H9 (cell line): ENCODE results near the gene GALNT2. TPM values are rescaled to one million over a fixed set of nuclear protein-coding genes. Genes with fewer than 3 reads are reported as not detected.
A peak's percentile ranks its signal among the peaks of the same experiment; 100 is the strongest.

ENCODE experiments used
- DNase-seq: peaks from one replicate; pipeline ENCODE4 v3.0.0-alpha.2; 2017
- H2AFZ ChIP-seq: one replicate; pipeline ENCODE4 v1.6.1; 2013; ENCODE audit warnings: mild to moderate bottlenecking, low read length, control low read depth, moderate library complexity
- H2AK5ac ChIP-seq: 2 replicates; pipeline ENCODE4 v1.6.1; 2013; ENCODE audit warnings: low read length, control low read depth, mixed read lengths; ENCODE audit not compliant: insufficient read length
- H2BK120ac ChIP-seq: one replicate; pipeline ENCODE4 v1.6.1; 2013; ENCODE audit warnings: low read depth, mild to moderate bottlenecking, low read length, control low read depth, inconsistent platforms; ENCODE audit not compliant: poor library complexity, severe bottlenecking
- H2BK12ac ChIP-seq: 2 replicates; pipeline ENCODE4 v1.6.1; 2013; ENCODE audit warnings: low read length, control low read depth, mixed read lengths, low read depth; ENCODE audit not compliant: insufficient read length
- H2BK15ac ChIP-seq: 2 replicates; pipeline ENCODE4 v1.6.1; 2013; ENCODE audit warnings: low read depth, low read length, control low read depth
- H2BK20ac ChIP-seq: one replicate; pipeline ENCODE4 v1.6.1; 2013; ENCODE audit warnings: low read depth, mild to moderate bottlenecking, low read length, control low read depth, inconsistent platforms; ENCODE audit not compliant: poor library complexity, severe bottlenecking
- H2BK5ac ChIP-seq: 2 replicates; pipeline ENCODE4 v1.6.1; 2013; ENCODE audit warnings: low read length, control low read depth, mixed read lengths; ENCODE audit not compliant: insufficient read length
- H3K14ac ChIP-seq: 2 replicates; pipeline ENCODE4 v1.6.1; 2013; ENCODE audit warnings: low read length, control low read depth; ENCODE audit not compliant: insufficient read depth
- H3K18ac ChIP-seq: 2 replicates; pipeline ENCODE4 v1.6.1; 2013; ENCODE audit warnings: low read depth, mild to moderate bottlenecking, mixed read lengths, low read length, control low read depth; ENCODE audit not compliant: insufficient read length
- H3K23ac ChIP-seq: 2 replicates; pipeline ENCODE4 v1.6.1; 2013; ENCODE audit warnings: low read length, control low read depth, mixed read lengths, low read depth; ENCODE audit not compliant: insufficient read length
- H3K23me2 ChIP-seq: 2 replicates; pipeline ENCODE4 v1.6.1; 2013; ENCODE audit warnings: low read depth, mild to moderate bottlenecking, mixed read lengths, low read length, control low read depth; ENCODE audit not compliant: insufficient read length, poor library complexity, severe bottlenecking
- H3K27ac ChIP-seq: 2 replicates; pipeline ENCODE4 v1.5.1; 2013; ENCODE audit warnings: low read length, control low read depth, mixed read lengths, low read depth; ENCODE audit not compliant: insufficient read length
- H3K27me3 ChIP-seq: 2 replicates; pipeline ENCODE4 v1.6.1; 2013; ENCODE audit warnings: low read length, control low read depth, inconsistent platforms; ENCODE audit not compliant: insufficient read depth
- H3K4ac ChIP-seq: 2 replicates; pipeline ENCODE4 v1.6.1; 2013; ENCODE audit warnings: low read depth, mild to moderate bottlenecking, control low read depth, inconsistent platforms, low read length, moderate library complexity
- H3K4me1 ChIP-seq: 2 replicates; pipeline ENCODE4 v1.6.1; 2013; ENCODE audit warnings: low read length, control low read depth, inconsistent platforms; ENCODE audit not compliant: insufficient read depth
- H3K4me2 ChIP-seq: 2 replicates; pipeline ENCODE4 v1.6.1; 2013; ENCODE audit warnings: low read length, control low read depth, mixed read lengths; ENCODE audit not compliant: insufficient read length, insufficient read depth
- H3K56ac ChIP-seq: 2 replicates; pipeline ENCODE4 v1.6.1; 2013; ENCODE audit warnings: low read depth, mild to moderate bottlenecking, mixed read lengths, low read length, control low read depth; ENCODE audit not compliant: insufficient read length
- H3K79me1 ChIP-seq: 2 replicates; pipeline ENCODE4 v1.6.1; 2013; ENCODE audit warnings: low read depth, mild to moderate bottlenecking, moderate library complexity, low read length, control low read depth, inconsistent platforms; ENCODE audit not compliant: insufficient read depth, poor library complexity, severe bottlenecking
- H3K79me2 ChIP-seq: 2 replicates; pipeline ENCODE4 v1.6.1; 2013; ENCODE audit warnings: low read length, control low read depth, inconsistent platforms; ENCODE audit not compliant: insufficient read depth
- H3K9ac ChIP-seq: 2 replicates; pipeline ENCODE4 v1.6.1; 2013; ENCODE audit warnings: low read length, control low read depth, mixed read lengths; ENCODE audit not compliant: insufficient read length; ENCODE audit errors: extremely low read depth
- H3K9me3 ChIP-seq: one replicate; pipeline ENCODE4 v1.6.1; 2013; ENCODE audit warnings: low read depth, low read length, inconsistent platforms; ENCODE audit not compliant: control insufficient read depth
- H3T11ph ChIP-seq: one replicate; pipeline ENCODE4 v1.6.1; 2013; ENCODE audit warnings: mild to moderate bottlenecking, low read length, control low read depth, inconsistent platforms
- H4K20me1 ChIP-seq: one replicate; pipeline ENCODE4 v1.6.1; 2013; ENCODE audit not compliant: control insufficient read depth, insufficient read length, insufficient read depth
- H4K5ac ChIP-seq: 2 replicates; pipeline ENCODE4 v1.6.1; 2013; ENCODE audit warnings: low read depth, mild to moderate bottlenecking, mixed read lengths, low read length, control low read depth; ENCODE audit not compliant: insufficient read length
- H4K8ac ChIP-seq: replicated peaks from 2 replicates; pipeline ENCODE4 v1.6.1; 2013; ENCODE audit warnings: low read length, control low read depth, mixed read lengths, low read depth; ENCODE audit not compliant: insufficient read length
- H4K91ac ChIP-seq: 2 replicates; pipeline ENCODE4 v1.6.1; 2013; ENCODE audit warnings: low read depth, mild to moderate bottlenecking, moderate library complexity, mixed read lengths, low read length, control low read depth; ENCODE audit not compliant: insufficient read length
- H3K27ac Mint-ChIP-seq, 3 experiments: 2 replicates in 2 of 3; 3 replicates in 1 of 3; pipeline ENCODE4 v1.8.0; 2020 to 2021; ENCODE audit warnings: mixed read lengths in 3 of 3, mild to moderate bottlenecking in 1 of 3, moderate library complexity in 1 of 3
- H3K27me3 Mint-ChIP-seq: 2 replicates; pipeline ENCODE4 v1.8.0; 2021; ENCODE audit warnings: low read depth, mild to moderate bottlenecking, moderate library complexity, mixed read lengths
- H3K36me3 Mint-ChIP-seq, 3 experiments: 2 replicates in 2 of 3; 3 replicates in 1 of 3; pipeline ENCODE4 v1.8.0; 2020 to 2021; ENCODE audit warnings: low read depth in 3 of 3, mixed read lengths in 3 of 3; ENCODE audit not compliant: insufficient read depth in 1 of 3
- H3K4me1 Mint-ChIP-seq, 2 experiments: 2 replicates each; pipeline ENCODE4 v1.8.0; 2020; ENCODE audit warnings: mixed read lengths in 2 of 2
- H3K4me3 Mint-ChIP-seq, 2 experiments: 2 replicates in 1 of 2; 3 replicates in 1 of 2; pipeline ENCODE4 v1.8.0; 2020 to 2021; ENCODE audit warnings: mild to moderate bottlenecking in 2 of 2, mixed read lengths in 2 of 2, moderate library complexity in 1 of 2
- H3K9me3 Mint-ChIP-seq, 2 experiments: 2 replicates in 1 of 2; 3 replicates in 1 of 2; pipeline ENCODE4 v1.8.0; 2020; ENCODE audit warnings: mild to moderate bottlenecking in 2 of 2, mixed read lengths in 2 of 2, moderate library complexity in 1 of 2
- WGBS: extraction: QIAGEN DNeasy Blood & Tissue Kit; methylation state at CpG from one replicate; pipeline ENCODE4 v1.1.7; 2013; ENCODE audit warnings: missing lambda C conversion rate, low lambda C conversion rate, mixed read lengths; ENCODE audit not compliant: insufficient read length; ENCODE audit errors: extremely low coverage; 5-methylcytosine and 5-hydroxymethylcytosine counted together
- total RNA-seq: library from RNA; stranded (reverse); gene quantifications from 2 replicates; pipeline ENCODE4 v1.2.1, GENCODE V29; 2021
- TF ChIP-seq, protein P1 (sequence below): fragments of 200-600 bp; sonication (generic); conservative IDR thresholded peaks from 3 replicates; pipeline ENCODE4 v1.8.0; 2021; ENCODE audit warnings: antibody characterized with exemption, mild to moderate bottlenecking

Gene GALNT2
- total RNA-seq, 1 experiment from 2014 or later, result 57.6 TPM

DNA sequence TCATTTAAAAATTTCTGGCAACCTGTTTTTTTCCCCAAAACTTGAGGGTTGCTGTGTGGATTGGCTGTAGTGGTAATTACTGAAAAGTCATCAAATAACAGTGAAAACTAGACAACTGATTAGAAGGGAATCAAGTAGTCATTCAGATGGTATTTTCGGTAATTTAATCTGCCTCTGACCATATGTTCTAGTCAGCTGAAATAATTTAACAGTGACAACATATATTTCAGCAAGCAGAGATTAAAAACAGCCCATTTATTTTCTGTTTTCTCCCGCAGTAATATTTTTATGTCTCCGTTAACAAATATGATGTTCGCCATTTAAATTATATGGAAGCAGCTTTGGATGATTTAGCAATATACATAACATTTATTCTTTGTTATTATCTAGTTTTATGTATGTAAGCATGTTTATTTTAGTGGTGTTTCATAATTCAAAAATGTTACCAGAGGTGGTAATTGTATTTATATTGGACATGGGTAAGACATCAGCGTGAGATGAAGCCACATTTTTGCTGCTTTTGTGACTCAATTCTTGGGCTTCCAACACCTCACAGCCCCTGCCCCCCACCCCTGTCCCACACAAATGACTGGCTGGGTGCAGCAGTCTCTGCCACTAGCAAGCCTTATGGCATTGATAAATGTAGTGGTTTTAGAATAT is 104.4 kb downstream of the GALNT2 start:
- Mint-ChIP-seq H3K27me3 (no peaks in the 10 kb centered on the region), H3K36me3 (peaks cover 3 to 8% (median 4%) of the 10 kb centered on the region in 3 experiments), H3K4me3 (no peak overlapping the region), H3K9me3 (peaks cover 3 to 11% of the 10 kb centered on the region in 2 experiments), H3K27ac (no peak overlapping the region), H3K4me1 (peaks cover 40 to 52% of the 10 kb centered on the region in 2 experiments)
- Histone ChIP-seq H2BK20ac (no peak overlapping the region), H3T11ph (no peak overlapping the region), H4K5ac (no peak overlapping the region), H2AK5ac (no peak overlapping the region), H2BK120ac (no peak overlapping the region), H3K27me3 (no peaks in the 10 kb centered on the region), H3K4ac (no peak overlapping the region), H3K14ac (no peak overlapping the region), H3K23ac (no peak overlapping the region), H3K9me3 (no peaks in the 10 kb centered on the region), H3K4me1 (peaks cover 9% of the 10 kb centered on the region), H3K18ac (no peak overlapping the region), H3K79me2 (peaks cover 2% of the 10 kb centered on the region; the same call in 1 of the 2 replicates), H3K23me2 (no peaks in the 10 kb centered on the region), H2BK5ac (no peak overlapping the region), H4K91ac (no peak overlapping the region), H4K20me1 (no peaks in the 10 kb centered on the region), H3K4me2 (no peak overlapping the region), H3K27ac (no peak overlapping the region), H4K8ac (no peak overlapping the region), H3K9ac (no peak overlapping the region), H2AFZ (no peak overlapping the region), H3K56ac (no peak overlapping the region), H3K79me1 (peaks cover 3% of the 10 kb centered on the region), H2BK15ac (no peak overlapping the region), H2BK12ac (no peak overlapping the region)
- no CpG with 5 or more reads among the region's 5 CpGs for WGBS
- peak; percentile 4 for DNase-seq
- TF ChIP-seq, protein P1, sequence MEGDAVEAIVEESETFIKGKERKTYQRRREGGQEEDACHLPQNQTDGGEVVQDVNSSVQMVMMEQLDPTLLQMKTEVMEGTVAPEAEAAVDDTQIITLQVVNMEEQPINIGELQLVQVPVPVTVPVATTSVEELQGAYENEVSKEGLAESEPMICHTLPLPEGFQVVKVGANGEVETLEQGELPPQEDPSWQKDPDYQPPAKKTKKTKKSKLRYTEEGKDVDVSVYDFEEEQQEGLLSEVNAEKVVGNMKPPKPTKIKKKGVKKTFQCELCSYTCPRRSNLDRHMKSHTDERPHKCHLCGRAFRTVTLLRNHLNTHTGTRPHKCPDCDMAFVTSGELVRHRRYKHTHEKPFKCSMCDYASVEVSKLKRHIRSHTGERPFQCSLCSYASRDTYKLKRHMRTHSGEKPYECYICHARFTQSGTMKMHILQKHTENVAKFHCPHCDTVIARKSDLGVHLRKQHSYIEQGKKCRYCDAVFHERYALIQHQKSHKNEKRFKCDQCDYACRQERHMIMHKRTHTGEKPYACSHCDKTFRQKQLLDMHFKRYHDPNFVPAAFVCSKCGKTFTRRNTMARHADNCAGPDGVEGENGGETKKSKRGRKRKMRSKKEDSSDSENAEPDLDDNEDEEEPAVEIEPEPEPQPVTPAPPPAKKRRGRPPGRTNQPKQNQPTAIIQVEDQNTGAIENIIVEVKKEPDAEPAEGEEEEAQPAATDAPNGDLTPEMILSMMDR, result no peak
